GM21526 (cell line): ENCODE measurements around the gene FAS.
"Not testable (repeated sequence)": the region's sequence is repeated elsewhere in the genome, so short reads cannot be mapped to it uniquely, and the experiment has no call there.

ENCODE experiments used
- ATAC-seq: cut with Tn5 transposase; IDR thresholded peaks from one replicate; pipeline ENCODE4 v1.9.1; 2021; ENCODE audit warnings: moderate library complexity; ENCODE audit not compliant: unreplicated experiment, low FRiP score

Gene FAS

GRCh38 chr10:88991161-88991898, 732 bp downstream of the FAS start:
- peak; percentile 36 for ATAC-seq

DNA sequence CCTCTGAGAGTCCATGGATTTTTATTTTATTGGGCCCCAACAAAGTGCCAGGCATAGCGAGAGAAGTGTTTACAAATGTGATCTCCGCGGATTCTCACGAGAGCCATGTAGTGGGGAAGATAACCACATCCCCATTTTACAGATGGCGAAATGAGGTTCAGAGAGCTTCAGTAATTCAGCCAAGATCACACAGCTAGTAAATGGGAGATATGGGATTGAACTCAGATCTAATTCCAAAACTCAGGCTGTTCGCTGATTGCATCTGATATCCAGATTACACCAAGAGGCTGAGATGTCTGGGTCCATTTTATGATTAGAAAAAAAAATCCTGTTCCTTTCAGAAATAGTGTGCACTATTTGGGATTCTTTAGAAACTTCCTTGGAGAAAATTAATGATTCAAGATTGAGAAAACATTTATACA, 1.3 kb downstream of the FAS start:
- no peak for ATAC-seq

- ATAC-seq = no peak
Measured at GRCh38 chr10:88992921-88993524, 2.4 kb downstream of the FAS start.

GRCh38 chr10:88994019-88994418, 3.4 kb downstream of the FAS start:
- ATAC-seq = no peak

GRCh38 chr10:88995156-88995876, 4.7 kb downstream of the FAS start:
- no peak for ATAC-seq

DNA sequence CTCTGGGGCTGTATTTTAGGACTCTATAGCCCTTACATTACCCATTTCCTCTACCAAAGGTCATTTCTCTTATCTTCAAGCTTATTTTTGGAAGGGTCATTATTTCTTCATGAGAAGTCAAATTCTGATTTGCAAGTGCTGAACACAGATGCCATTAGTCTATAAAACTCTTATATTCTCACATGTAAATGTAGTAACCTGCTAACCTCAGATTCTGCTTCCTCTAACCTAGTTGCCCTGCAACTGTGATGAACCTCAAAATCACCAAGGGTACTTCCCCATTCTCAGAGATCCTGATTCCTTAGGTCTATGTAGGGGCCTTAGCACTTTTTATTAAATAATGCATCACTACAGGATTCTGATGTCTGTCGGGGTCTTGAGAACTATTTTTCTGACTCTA, 6.3 kb downstream of the FAS start:
- ATAC-seq = peak; percentile 38

GRCh38 chr10:88999625-89000024, 9.0 kb downstream of the FAS start:
- ATAC-seq = no peak

DNA sequence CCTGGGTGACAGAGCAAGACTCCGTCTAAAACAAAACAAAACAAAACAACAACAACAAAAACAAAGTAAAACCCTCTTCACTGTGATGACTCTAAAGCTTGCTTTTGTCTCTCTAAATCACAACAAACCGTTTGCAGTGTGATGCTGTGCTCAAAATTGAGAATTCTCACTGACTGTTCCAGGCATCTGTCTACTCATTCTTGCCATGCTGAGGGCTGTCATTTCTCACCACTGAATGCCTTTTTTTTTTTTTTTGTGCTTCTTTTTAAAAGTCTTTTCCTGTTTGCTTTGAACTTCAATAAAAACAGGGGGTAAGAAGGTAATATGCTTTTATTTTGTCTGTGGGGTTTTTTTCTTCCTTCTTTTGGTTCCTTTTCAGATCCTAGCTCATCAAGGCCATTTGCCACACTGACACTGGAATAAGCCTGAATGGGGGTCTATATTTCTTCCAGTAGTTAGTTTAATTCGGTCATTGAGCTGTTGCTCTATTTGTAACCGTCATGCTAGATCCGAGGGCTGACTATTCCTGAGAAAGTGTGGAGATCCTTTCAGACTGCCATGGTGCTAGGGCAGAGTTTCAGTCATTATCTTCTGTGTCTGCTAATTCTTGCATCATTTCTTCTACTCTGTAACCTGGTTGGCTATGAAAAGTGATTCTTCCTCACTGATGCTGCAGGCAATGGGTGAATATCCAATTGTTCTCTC, 10.6 kb downstream of the FAS start:
- no peak for ATAC-seq

DNA sequence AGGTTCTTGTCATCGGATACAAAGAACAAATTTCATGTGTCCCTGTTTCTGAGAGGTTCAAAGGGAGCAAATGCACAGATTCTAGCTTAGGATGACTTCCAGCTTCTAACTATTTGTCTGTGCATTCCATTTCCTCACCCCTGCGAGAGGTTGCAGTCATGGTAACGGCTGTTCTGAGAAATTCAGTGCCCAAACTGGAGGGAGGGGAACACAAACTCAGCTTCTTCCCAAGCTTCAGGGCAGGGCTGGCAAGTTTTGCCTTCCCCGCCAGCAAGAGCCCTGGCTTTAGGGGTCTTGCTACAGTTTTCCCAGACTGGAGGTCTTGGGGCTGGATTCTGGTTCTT, 11.1 kb downstream of the FAS start:
- ATAC-seq = no peak

DNA sequence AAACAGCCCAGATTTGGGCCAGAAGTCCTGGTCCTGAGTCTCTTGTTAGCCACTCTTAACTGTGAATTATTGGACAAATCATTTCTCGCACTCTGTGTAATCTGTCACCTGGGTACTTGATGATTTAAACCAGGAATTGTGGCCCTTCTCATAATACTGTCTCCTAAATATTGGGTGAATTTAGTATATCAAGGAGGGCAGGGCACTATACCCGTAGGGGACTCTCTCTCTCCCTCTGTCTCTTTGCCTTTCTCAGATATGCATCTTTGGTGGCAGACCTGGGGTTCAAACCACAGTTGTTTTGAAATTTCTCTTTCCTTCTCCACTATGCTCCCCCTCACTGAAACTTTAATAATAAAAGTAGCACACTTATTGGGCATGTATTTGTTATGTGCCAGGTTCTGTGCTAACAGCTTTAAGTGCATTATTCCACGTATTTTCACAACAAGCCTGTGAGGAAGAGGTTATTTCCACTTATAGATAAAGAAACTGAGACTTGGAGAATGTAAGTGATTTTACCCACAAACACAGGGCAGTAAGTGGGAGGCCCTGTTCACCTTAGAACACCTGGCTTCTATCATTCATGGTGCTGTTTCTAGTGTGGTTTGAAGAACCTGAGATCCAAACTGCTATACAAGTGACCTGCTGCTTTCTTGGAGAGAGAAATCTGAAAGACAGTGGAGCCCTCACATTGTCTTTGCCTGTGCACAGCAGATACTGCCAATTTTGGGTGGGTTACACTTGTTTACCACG, 11.8 kb downstream of the FAS start:
- ATAC-seq = peak; percentile 37

- no peak for ATAC-seq
Measured at GRCh38 chr10:89003344-89003743, 12.7 kb downstream of the FAS start.

- ATAC-seq = no peak
Measured at GRCh38 chr10:89007129-89007893, 16.7 kb downstream of the FAS start.

- not testable (repeated sequence) for ATAC-seq
Measured at GRCh38 chr10:89018700-89019346, 28.2 kb downstream of the FAS start.

- no peak for ATAC-seq
Measured at GRCh38 chr10:89019569-89020327, 29.1 kb downstream of the FAS start.

GRCh38 chr10:89021526-89021925, 30.9 kb downstream of the FAS start:
- ATAC-seq = not testable (repeated sequence)

DNA sequence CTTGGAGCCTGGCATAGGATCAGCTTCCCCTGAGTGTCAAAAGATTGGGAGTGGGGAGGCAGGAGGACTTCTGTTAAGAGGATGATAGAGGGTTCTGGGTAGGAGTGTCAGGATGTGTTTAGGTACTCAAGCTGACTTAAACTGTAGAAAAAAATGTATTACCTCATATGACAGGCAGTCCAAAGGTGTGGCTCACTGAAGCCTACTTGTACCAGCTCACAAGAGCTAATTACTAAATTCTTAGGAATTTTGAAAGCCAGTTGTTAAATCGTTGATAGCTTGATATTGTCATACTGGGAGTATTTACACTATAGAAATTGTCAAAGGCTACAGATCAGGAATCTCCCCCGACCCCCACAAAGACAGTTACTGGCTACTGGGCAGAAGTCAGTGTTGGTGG, 32.1 kb downstream of the FAS start:
- ATAC-seq = no peak

GRCh38 chr10:89025453-89025852, 34.9 kb downstream of the FAS start:
- no peak for ATAC-seq

DNA sequence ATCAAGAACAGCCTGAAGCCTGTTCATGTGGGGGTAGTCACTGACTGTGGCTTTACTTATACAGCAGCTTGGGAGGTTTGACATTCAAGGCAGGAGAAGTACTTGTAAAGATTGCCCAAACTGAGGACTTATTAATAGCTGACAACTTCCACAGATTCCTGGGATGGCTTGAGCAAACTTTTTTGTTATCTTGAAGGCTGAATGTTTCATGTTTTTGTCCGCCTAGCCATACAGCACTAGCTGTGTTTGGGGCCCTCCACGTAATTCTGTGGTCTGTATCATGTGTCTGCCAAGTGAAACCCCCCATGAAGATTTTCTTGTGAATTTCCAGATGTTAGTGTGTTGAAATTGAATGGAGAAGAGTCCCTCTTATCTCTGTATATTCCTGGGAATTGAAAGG, 38.6 kb downstream of the FAS start:
- no peak for ATAC-seq
